GM12874 (cell line): ENCODE data around the gene BMP6.

Experiments
- CTCF ChIP-seq: IDR thresholded peaks from 2 replicates; pipeline ENCODE4 v1.5.1; 2011; ENCODE audit warnings: low read depth, mild to moderate bottlenecking, control low read depth, low read length, moderate library complexity; ENCODE audit not compliant: insufficient read depth

The BMP6 gene

GRCh38 chr6:7697820-7698623 lies 27.9 kb upstream of the BMP6 start:
- no peak for TF ChIP-seq CTCF

GRCh38 chr6:7701212-7701834 lies 24.6 kb upstream of the BMP6 start:
- no peak for TF ChIP-seq CTCF

DNA sequence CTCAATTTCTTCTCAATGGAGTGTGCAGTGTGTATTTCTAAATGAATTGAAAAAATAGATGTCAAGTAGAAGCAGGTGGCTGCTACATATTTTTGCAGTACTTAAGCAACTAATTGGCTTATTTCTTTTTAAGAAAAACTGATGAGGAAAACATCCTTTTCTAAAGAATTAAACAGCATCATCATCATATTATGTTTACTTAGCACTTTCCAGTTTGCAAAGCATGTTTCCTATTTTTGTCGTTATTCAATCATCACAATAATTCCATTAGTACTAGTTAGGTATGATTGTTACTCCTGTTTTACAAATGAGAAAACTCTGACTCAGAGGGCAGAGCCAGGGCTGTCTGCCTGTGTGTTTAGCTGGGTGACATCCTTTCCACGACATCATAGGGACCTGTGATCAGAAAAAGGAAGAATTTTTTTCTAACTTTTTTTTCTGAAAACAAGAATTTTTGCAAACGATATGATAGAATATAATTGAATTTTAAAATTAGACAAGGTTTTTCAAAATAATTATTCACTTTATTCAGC lies 22.7 kb upstream of the BMP6 start:
- TF ChIP-seq CTCF, result no peak

DNA sequence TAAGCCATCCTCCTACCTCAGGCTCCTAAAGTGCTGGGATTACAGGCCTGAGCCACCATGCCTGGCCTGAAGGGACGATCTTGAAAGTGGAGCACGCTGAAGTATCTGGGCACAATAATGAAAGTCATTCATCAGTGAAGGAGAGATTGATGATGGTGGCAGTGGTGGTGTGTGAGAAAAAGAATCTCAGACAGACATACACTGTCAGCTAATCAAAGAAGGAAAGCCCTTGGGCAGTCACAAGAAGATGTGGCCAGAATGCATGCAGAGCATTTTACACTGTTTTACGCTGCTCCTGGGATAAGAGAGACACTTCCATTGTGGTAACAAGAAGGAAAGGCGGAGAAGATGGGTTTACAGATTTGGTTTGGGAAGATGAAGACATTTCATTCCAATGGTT lies 20.4 kb upstream of the BMP6 start:
- no peak for TF ChIP-seq CTCF

- TF ChIP-seq CTCF, result no peak
Observed at GRCh38 chr6:7706269-7706668, 19.6 kb upstream of the BMP6 start.

DNA sequence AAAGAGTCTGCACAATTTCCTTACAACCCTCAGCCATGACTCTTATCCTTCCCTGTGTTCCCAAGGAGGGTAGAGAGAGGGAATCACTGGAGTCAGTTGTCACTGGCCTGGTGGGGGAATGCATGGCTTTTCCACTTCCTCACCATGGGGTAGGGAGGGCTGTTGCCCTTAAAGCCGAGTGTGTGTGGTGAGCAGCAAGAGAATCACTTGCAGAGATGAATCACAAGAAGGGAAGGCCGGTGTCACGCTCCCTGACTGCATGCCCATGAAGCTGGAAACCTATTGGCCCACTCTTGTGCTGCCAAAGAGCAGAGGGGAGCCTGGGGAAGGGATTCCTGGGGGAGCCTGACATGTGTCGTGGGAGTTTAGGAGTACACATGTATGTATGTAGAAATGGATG lies 18.1 kb upstream of the BMP6 start:
- TF ChIP-seq CTCF, result no peak

DNA sequence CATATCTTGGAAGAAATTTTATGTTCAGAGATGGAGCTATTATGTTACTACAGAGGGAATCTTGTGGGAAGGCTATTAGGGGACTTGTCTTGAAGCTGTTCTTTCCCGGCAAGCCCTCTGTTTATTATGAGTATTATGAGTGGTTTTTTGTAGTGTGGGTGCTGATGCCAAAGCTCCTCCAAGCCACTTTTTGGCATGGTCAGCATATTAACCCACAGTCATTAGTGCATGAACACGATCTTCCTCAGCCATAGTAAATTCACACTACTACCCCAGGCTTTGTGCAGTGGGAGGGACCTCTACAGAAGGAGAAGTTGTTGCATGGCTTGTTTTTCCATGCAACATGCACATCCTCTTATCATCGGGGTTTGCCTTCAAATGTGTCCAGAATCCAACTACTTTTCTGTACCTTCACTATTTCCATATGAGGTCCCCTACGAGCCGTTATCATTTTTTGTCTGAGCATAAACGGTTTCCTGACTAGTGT lies 6.5 kb upstream of the BMP6 start:
- no peak for TF ChIP-seq CTCF
